HCT116 (cell line): ENCODE measurements around the gene ELP6.

Source experiments
- CTCF ChIP-seq, 3 experiments: fragments of 200-600 bp in 1 of 3; sonication (generic) in 1 of 3; IDR thresholded peaks in 2 of 3; conservative IDR thresholded peaks in 1 of 3; 2 replicates each; pipeline ENCODE4 v1.5.1; 2012 to 2017; ENCODE audit warnings: low read depth in 2 of 3, low read length in 2 of 3, antibody characterized with exemption in 1 of 3, borderline replicate concordance in 1 of 3, control low read depth in 1 of 3, mild to moderate bottlenecking in 1 of 3, mixed read lengths in 1 of 3, mixed run types in 1 of 3, moderate library complexity in 1 of 3; ENCODE audit not compliant: insufficient read depth in 1 of 3
- EZH2 ChIP-seq: fragments of 200-600 bp; sonication (generic); IDR thresholded peaks from 2 replicates; pipeline ENCODE4 v1.6.1; 2017; ENCODE audit warnings: antibody characterized with exemption, mixed run types
- EZH2phosphoT487 ChIP-seq: fragments of 200-600 bp; IDR thresholded peaks from 2 replicates; pipeline ENCODE4 v1.6.1; 2018; ENCODE audit warnings: antibody characterized with exemption, borderline replicate concordance
- POLR2A ChIP-seq: IDR thresholded peaks from 2 replicates; pipeline ENCODE4 v1.7.0; 2011; ENCODE audit warnings: borderline replicate concordance; ENCODE audit not compliant: insufficient read depth, insufficient read length; ENCODE audit errors: extremely low read depth

GRCh38 chr3:47491777-47492176 lies 21.7 kb downstream of the ELP6 start:
- TF ChIP-seq POLR2A (no peak), CTCF (IDR thresholded peaks at IDR 0.05 in 2 of 3, conservative IDR thresholded peaks at IDR 0.05 in 1 of 3; ENCODE audit: borderline replicate concordance in 1 of 3, insufficient read depth in 1 of 3, low read depth in 2 of 3, low read length in 2 of 3) (no peak), EZH2 (no peak), EZH2phosphoT487 (no peak)
